ENCODE results near the gene TMEM43.
A peak's percentile ranks its signal among the peaks of the same experiment; 100 is the strongest.
"Not testable (repeated sequence)": the region's sequence is repeated elsewhere in the genome, so short reads cannot be mapped to it uniquely, and the experiment has no call there.

The TMEM43 gene, protein sequence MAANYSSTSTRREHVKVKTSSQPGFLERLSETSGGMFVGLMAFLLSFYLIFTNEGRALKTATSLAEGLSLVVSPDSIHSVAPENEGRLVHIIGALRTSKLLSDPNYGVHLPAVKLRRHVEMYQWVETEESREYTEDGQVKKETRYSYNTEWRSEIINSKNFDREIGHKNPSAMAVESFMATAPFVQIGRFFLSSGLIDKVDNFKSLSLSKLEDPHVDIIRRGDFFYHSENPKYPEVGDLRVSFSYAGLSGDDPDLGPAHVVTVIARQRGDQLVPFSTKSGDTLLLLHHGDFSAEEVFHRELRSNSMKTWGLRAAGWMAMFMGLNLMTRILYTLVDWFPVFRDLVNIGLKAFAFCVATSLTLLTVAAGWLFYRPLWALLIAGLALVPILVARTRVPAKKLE

DNA sequence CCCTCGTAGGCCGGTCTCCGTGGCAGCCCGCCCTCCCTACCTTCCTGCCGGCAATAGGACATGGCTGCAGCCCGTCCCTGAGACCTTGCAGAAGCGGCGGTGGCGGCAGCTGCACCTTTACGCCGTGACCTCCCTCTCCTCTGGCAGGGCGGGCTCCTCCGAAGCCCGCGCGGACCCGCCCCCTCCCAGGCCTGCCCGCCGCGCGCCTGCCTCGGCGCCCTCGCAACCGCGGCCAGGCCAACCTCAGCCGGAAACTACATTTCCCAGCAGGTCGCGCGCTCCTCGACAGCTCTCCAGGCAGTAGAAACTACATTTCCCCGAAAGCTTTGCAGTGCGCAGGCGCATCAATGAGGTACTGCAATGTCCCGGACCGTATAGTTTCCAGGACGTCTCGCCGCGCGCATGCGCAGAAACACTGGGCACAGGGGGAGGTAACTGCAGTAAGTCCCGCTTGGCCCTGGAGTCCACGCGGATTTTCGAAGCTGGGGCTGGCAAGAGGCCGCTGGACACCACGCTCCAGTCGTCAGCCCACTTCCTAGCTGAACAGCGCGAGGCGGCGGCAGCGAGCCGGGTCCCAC, at the start of gene TMEM43, which contains the start of gene CHCHD4:
TMEM43 (plus strand) TSS at position 438 of the 578 bp plus-strand sequence. CDS start 142 bp downstream, outside the sequence.
CHCHD4 (minus strand) TSS at position 256 of the 578 bp plus-strand sequence; CDS start at position 62, 194 bp downstream.
- DNase-seq, result peak; percentile 99

DNA sequence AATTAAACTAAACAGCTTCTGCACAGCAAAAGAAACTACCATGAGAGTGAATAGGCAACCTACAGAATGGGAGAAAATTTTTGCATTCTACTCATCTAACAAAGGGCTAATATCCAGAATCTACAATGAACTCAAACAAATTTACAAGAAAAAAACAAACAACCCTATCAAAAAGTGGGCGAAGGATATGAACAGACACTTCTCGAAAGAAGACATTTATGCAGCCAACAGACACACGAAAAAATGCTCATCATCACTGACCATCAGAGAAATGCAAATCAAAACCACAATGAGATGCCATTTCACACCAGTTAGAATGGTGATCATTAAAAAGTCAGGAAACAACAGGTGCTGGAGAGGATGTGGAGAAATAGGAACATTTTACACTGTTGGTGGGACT, 49.6 kb upstream of the TMEM43 start:
- DNase-seq, result not testable (repeated sequence)

DNA sequence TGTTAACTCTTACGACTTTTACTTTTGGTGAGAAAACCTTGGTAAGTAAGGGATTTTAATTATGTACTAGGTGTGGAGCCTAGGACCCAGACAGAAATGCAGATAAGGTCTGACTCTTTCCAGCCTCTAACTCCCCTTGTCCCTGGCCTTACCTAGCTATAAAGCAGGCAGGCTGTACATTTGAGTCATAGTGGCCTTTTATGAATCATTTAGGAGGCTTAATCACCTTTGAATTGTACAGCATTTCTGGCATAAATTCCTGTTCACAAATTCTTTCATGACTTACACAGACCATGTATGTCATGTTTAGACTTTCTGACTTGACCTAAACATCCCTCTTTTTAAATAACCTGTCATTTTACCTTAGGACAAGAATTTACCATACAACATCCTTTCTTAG, 47.5 kb upstream of the TMEM43 start:
- DNase-seq, result no peak

DNA sequence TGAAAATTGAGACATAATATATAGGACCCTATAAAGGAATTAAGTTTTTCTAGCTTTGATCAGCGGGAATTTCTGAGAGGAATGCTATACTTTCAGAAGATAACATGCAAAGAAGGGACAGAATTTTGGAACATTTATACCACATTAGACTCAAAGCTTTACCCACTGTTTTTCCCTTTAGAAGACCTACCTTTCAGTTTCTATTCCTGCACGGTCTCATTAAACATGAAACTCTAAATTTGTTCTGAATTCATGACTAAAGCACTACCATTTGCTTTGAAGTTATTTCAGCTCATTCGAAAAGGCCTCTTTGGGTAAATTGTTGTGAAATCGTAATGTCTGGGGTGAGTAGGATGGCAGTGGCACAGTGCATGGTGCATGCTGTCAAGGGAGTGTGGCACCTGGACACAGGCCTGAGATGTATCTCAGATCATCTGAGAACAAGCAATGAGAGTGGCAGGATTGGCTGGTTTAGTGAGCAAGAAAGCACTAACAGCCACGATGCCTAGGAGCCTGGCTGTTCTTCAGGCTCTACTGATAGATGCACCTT, 42.7 kb upstream of the TMEM43 start:
- peak; percentile 1 for DNase-seq

DNA sequence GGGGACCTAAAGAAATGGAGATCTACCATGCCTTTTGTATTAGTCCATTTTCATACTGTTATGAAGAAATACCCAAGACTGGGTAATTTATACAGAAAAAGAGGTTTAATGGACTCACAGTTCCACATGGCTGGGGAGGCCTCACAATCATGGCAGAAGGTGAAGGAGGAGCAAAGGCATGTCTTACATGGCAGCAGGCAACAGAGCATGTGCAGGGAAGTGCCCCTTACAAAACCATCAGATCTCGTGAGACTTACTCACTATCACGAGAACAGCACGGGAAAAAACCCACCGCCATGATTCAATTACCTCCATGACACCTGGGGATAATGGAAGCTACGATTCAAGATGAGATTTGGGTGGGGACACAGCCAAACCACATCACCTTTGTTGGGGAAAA, 37.4 kb upstream of the TMEM43 start:
- DNase-seq, result not testable (repeated sequence)

DNA sequence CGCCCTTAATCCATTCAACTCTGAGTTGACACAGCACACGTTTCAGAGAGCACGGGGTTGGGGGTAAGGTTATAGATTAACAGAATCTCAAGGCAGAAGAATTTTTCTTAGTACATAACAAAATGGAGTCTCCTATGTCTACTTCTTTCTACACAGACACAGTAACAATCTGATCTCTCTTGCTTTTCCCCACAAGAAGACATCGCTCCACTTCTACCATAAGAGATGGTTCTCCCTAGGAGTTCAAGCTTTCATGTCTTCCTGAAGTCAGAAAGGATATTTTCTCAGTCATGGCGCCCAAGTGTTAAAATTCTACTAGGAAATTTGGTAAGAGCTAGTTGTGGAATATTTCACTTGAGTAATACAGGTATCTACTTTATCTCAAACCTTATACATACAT, 32.9 kb upstream of the TMEM43 start:
- DNase-seq, result not testable (repeated sequence)

DNA sequence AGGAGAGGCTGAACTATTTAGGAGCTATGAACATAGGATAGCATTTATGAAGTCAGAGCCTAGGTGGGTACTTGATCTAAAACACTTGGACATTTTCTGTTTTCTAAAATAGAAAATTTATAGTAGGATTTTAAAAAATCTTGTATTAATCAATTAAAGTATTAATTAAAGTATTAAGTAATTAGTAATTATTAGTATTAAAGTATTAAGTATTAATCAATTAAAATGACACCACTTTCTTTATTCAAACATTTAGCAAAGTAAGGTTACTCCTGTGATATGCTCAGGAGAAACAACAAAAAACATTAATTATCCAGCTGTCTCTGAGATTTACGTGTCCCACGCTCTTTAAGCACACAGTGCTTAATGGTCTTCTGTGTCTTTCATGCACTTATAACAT, 32.4 kb upstream of the TMEM43 start:
- DNase-seq, result no peak

DNA sequence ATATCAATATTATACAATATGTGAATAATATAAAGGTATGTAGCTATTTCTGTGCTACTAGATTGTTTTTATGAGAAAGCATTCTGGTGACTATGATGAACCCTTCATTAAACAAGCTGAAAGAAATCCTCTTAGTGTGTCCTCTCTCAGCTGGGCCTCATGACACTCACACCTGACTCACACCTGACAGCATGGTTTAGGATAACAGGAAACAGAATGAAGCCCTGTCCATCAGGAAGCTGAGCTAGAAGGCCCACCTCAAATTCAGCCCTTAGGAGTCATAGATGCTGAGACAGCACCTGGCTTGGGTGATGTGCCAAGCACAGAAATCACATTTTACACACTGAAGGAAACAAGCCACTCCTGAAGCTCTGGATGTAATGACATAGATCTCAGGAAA, 31.0 kb upstream of the TMEM43 start:
- no peak for DNase-seq

DNA sequence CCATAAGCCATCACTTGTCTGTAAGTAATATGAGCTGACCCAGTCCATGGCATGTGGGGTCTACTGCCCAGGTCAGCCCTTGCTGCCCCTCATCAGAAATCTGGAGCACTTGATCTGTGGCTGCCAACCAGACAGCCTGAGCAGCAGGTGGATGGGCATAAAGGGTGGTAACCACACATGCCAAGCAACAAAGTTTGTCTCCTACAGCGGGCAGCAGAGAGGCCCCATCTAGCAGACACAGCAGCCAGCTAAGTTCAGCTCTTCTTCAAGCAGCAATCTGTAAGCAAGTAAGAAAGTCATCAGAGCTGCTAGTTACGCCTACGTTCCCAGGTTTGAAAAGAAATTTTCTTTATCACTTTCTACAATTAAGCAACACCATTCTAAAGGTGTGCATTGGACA, 28.1 kb upstream of the TMEM43 start:
- no peak for DNase-seq

DNA sequence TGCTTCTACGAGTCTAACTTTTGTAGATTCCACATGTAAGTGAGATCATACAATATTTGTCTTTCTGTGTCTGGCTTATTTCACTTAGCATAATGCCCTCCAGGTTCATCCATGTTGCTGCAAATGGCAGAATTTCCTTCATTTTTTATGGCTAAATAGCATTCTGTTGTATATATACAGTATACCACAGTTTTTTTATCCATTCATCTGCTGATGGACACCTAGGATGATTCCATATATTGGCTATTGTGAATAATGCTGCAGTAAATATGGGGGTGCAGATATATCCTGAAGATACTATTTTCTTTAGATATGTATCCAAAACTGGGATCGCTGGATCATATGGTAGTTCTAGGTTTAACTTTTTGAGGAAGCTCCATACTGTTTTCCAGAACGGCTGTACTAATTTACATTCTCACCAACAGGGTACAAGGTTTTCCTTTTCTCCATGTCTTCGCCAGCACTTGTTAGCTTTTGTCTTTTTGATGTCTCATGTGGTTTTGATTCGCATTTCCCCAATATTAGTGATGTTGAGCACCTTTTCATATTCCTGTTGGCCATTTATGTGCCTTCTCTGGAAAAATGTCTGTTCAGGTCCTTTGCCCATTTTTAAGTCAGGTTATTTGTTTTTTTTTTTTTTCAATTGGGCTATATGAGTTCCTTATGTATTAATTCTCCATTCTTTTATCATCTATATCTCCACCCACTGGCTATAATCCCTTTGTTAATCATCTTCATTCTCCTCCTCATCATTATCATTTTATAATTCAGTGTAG, 27.0 kb upstream of the TMEM43 start:
- DNase-seq, result no peak

DNA sequence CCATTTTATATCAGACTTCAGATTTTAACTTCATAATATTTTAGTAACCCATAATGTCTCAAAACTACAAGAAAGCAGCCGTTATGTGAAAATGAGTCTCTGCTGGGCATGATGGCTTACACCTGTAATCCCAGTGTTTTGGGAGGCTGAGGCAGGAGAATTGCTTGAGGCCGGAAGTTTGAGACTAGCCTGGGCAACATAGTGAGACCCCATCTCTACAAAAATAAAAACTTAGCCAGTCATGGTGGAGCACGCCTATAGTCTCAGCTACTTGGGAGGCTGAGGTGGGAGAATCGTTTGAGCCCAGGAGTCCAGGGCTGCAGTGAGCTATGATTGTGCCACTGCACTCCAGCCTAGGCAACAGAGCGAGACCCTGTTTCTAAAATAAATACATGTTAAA, 15.0 kb upstream of the TMEM43 start:
- DNase-seq, result not testable (repeated sequence)

DNA sequence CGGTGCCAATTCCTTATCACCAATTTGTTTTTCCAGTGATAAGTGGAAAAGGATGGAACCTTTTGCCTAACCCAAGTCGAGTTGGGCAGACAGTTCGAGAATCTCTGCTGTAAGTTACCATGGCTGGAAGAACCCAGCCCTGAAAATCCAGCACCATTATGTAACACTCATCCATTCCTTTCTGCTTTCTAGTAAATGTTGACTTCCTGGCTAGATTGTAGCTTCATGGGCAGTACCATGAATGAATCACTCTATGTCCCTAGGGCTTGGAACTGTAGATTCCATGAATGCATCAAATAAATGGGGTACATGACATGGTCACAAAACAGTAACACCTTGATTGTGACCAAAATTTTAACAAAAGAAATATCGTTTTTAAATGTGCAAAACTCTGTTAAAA, 14.2 kb upstream of the TMEM43 start:
- no peak for DNase-seq

DNA sequence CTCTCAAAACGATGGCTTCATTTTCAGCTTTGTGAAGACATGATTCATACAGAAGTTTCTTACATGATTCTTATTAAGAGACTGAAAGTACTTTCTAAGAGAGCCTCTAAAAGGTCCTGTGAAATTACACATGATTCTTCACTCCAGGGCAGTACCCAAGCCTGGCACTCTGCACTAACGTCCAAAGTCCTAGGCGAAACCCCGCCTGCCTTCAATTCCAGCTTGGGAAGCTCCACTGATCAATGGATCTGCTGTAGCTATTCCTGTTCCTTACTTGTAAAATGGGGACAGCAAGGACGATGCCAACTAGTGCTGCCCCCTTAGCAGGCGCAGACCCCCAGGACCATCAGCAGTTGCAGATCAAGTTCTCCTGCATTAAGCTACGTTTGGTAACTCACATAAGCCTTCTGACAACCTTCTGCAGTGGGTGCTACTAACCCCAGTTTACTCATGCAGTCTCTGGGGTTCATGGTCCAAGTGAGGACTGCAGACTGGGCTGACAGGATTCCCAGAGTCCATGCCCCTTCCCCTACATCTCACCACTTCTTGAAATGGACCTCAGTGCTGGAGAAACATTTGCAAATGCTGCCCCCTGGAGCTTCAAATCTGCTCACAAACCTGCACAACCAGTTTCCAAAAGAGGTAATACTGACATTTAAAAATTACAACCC, 10.8 kb upstream of the TMEM43 start:
- no peak for DNase-seq

DNA sequence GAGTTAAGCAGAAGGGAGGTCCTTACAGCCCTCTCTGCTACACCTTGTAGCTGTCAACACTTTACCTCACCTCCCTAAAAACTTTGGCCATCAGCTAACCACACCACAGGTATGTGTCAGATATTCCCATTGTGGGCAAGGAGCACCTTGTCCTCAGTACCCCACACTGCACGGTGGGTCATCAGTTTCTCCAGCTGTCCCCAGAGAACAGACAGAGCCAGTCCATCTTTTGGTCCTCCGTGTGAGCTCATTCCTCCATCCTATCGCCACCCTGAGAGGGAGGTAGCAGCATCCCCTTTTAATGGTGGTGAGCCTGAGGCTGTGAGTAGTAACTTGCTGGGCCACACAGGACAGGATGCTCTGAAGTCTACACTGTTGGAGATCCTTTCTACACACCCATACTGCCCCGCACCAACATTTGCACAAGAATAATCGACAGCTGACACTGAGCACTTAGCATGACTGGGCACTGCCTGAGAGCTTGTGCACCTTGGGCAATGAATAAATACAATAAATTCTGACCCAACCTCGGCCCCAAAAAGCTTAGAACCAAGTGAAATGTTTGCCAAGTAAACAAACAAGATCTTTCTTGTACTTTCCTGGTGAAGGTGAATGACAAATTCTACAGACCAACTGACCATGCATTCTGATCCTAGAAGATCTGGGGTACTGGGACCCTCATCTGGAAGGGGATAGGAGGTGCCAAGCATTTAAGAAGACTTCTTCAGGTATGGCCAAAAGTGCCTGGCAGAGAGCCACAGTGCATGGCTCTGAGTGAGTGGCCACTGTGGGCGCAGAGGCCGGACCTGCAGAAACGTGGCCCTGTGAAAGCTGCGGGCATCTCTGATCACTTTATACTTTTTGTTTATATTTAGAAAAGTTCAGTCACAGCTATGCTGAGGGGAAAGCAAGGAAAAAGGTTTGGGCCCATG, 7.1 kb upstream of the TMEM43 start:
- no peak for DNase-seq

DNA sequence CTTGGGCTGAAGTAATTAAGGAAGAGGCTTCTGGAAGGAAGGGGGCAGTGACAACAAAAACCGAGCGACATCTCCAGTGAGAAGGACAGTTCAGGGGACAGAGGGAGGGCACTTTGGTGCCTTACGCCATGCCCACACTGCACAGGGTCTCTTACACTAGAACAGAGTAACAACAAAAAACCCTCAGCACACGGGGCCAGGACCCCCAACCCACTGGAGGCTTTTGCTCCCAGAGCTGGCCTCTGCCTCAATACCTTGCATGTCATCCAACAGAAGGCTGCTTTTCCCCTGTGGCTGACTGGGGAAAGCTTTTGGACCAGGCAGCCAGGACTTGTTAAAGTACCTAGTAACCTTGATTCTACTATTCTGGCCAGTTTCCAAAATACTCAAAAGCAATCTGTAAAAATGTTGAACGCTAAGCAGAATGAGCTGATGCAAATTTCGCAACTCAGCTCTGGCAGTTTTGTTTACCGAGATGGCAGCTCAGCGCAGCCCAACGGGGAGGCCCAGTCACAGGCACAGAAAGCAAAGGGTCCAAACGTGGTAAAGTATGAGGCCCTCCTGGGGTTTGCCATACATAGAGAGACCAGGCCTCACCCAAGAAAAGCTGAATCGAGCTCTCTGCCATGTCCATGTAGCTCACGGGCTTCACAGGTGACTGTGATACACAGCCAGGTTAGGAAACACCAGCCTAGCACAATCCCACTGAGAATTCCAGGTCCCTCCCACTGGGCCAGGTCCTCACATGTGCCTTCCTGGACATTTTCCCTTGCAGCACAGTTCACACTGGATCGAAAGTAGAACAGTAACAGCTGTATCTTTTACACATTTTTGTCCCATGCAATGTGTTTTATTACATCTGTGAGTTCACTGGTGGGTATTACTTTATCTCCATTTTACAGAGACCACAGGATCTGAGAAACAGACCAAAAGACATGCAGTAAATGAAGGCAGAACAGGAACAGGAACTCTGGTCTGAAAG, 6.2 kb upstream of the TMEM43 start:
- no peak for DNase-seq

DNA sequence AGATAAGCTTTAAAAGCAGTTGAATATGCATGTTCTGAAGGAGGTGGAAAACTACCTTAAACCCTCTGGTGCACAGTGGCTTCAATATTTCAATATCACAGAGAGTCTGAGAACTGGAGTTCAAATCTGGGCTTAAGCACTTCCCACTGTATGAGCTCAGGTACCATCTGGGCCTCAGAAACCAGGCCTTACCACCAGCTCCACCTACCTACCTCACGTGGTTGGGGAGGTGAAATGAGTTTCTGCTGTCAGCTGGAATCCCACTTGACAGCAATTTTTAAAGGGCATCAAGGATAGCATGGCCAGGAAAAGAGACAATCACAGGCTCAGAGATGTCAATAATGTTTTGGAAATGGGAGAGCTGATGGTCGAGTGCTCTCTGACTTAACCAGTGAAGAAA, 5.2 kb upstream of the TMEM43 start:
- no peak for DNase-seq

DNA sequence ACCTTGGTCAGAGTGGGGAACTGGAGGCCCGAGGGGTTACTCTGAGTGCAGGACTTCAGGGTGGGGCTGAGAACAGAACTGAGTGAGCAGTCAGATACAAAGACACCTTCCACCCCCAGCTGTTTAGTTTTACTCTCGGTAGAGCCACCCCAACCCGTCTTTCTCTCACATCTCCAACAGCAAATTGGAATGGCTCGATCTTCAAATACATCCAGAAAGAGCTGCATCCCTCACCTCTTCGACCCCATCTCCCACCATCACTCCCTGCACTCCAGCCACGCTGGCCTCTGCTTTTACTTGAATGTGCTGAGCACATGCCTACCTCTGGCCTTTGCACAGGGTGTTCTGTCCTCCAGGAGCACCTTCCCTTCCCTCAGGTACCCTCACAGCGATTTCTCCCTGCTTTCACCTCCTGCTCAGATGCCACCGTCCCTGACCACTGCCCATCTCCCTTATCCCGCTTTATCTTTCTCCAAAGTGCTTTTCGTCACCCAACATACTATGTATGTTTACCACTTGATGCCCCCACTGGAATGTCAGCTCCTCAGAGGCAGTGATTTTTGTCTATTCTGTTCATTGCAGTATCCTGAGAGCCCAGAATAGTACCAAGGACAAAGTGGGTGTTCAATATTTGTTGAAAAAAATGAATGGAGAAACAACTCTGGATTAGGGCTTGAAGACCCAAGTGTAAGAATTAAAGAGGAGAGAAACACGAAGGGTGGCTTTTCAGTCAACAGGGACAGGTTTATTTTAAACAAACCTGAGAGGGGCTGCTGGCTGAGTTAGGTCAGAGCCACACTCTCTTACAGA, 4.5 kb upstream of the TMEM43 start:
- DNase-seq, result no peak

DNA sequence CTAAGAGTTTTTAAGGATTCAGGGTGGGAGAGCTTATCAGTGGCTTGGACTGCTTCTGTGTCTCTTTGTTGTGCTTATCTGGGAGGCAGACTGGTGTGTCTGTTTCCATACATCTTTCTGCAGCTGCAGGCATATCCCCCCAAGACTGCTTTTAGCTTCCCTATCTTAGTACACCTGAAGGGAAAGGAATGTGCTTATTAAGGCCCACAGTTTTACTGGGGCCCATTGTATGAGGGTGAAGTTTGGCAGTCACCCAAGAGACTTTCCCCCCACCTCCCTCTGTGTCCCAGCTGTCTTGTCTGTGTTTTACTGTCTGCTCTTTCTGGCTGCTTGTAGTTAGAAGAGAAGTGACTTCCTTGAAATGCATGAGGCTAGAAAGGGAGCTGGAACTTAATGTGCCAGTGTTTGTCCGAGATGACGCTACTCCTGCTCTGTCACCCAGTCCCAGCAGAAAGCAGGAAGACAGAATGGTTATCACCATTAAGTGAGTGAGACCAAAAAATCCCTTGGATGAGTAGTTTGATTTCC, 3.9 kb upstream of the TMEM43 start:
- not testable (repeated sequence) for DNase-seq

DNA sequence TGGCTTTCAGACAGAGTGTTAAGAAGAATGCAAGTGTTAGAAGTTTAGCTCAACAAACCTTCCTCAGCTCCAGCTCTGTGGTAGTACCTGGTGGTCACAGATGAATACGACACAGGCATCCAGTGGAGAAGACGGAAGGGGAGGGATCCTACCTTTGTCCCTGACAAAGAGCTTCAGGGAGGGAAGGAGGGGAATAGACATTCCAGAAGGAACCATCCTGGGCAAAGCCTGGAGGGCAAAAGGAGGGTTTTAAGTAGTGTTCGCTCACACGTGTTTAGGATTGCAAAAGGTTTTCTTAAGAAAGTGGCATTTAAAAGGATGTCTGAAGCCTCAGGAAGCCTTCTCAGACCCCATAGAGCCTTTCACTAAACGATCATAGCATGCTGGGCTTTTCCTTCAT, 3.0 kb upstream of the TMEM43 start:
- DNase-seq, result no peak

Data from stimulated activated naive CD4-positive, alpha-beta T cell treated with Interleukin-2 at 50 U/mL for 16 hours (primary cell).